Measurements from ENCODE around the gene FNBP1.

FNBP1 gene

DNA sequence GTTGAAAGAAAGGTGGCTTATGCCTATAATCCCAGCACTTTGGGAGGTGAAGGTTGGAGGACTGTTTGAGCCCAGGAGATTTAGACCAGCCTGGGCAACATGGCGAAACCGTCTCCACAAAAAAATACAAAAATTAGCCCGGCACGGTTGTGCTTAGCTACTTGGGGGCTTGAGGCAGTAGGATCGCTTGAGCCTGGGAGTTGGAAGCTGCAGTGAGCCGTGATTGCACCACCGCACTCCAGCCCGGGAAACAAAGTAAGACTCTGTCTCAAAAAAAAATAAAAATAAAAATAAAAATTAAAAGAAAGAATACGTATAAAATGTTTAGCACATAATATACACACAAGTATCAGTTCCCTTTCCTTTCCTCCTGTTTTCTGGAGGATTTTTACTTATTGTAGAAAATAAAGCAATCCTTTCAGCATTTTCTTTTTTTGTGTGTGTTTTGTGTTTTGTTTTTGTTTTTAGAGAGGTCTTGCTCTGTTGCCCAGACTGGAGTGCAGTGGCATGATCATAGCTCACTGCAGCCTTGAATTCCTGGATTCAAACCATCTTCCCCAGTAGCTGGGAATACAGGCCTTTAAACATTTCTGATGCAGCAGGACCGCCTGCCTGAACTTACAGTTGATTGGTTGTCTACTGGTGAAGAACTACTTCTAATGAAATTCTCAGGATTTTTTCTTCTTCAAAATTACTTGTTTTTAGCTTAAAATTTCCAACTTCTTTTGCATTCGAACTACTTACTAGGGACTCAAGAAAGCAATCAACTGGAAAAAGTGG lies 6.6 kb upstream of the FNBP1 start:
- Histone ChIP-seq H3K4me3 (replicated peaks; ENCODE audit: insufficient read depth, low read length) (no peak overlapping the region), H3K27ac (replicated peaks) (no peak overlapping the region), H3K27me3 (ENCODE audit: insufficient read depth, poor library complexity, severe bottlenecking) (no peaks in the 10 kb centered on the region)
- TF ChIP-seq SPI1 (IDR thresholded peaks at IDR 0.05; ENCODE audit: borderline replicate concordance, low read depth): no peak
- no peak for DNase-seq (ENCODE audit: low read depth in 1 of 2, low spot score in 1 of 2)

DNA sequence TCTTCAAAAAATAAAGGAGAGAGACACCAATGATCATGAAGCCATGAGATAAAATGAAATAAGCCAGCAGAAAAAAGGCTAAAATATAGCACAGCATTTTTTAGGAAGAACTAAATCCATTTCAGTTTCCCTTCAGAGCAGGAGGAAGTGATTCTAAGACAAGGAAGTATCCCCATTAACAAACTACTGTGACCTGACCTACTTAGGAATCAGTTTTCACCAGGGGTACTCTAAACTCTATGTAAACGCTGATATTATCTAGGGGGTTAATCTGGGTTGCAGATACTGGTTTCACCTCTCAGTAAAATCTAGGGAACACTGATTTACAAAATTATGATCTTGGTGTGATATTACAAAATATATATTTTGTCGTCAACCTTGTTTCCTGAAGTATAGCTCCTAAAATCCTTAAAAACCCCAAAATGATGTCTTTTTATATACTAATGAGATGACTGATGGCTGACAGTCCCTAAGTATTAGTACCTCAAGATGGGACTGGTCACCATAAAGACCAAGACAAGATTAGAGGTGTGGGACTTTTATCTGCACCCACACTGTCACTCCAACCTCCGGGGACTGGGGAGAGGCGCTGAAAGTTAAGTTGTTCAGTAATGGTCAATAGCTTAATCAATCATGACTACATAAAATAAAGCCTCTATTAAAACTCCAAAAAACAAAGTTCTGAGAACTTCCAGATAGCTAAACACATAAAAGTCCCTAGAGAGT lies 2.9 kb upstream of the FNBP1 start:
- no peak for DNase-seq (ENCODE audit: low read depth in 1 of 2, low spot score in 1 of 2)
- Histone ChIP-seq H3K4me3 (replicated peaks; ENCODE audit: insufficient read depth, low read length) (no peak overlapping the region), H3K27me3 (ENCODE audit: insufficient read depth, poor library complexity, severe bottlenecking) (no peaks in the 10 kb centered on the region), H3K27ac (replicated peaks) (peak overlapping the region; percentile 80)
- TF ChIP-seq SPI1 (IDR thresholded peaks at IDR 0.05; ENCODE audit: borderline replicate concordance, low read depth): 0 out of 2 replicates have a peak, but pooled peaks have one; percentile 25
- TF ChIP-seq GABPA (IDR thresholded peaks at IDR 0.05; ENCODE audit: low read depth): no peak

DNA sequence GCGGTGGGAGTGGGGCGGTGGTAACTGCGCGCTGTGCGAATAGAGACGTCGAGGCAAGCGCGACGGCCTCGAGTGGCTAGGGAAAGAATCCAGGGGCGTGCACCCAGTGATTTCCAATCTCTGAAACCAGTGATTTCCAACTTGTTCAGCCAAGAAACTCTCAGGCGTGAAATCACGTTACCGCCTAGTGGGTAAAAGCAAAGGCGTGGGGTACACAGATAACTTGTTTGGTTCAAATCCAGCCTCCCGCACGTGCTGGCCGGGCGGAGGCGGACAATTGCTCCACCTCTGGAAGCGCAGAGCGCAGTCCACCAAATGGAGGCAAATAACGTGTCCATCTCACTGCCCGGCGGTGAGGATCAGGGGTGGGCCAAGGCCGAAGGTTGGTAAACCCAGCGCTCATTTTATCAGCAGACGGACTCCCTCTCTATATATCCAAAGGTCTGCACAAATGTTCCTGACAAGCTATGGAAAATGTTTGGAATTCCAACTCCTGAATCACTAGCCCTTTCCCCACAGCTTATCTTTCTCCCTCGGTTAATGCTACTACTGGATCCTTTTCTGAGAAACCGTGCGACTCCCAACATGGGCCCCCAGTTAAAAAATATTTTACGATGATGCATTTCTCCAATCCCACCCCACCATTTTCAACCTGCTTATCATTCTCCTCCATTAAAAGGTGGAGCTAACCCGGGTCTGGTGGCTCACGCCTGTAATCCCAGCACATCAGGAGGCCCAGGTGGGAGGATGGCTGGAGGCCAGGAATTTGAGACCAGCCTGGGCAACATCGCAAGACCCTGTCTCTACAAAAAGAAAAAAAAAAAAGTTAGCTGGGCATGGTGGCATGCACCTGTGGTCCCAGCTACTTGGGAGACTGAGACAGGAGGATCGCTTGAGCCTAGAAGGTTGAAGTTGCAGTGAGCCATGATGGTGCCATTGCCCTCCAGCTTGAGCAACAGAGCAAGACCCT lies 950 bp upstream of the FNBP1 start:
- Histone ChIP-seq H3K27me3 (ENCODE audit: insufficient read depth, poor library complexity, severe bottlenecking) (no peaks in the 10 kb centered on the region), H3K27ac (replicated peaks) (peak overlapping the region; percentile 80), H3K4me3 (replicated peaks; ENCODE audit: insufficient read depth, low read length) (peak overlapping the region; percentile 90)
- no peak for DNase-seq (ENCODE audit: low read depth in 1 of 2, low spot score in 1 of 2)
- no peak for TF ChIP-seq SPI1 (IDR thresholded peaks at IDR 0.05; ENCODE audit: borderline replicate concordance, low read depth)
- no peak for TF ChIP-seq GABPA (IDR thresholded peaks at IDR 0.05; ENCODE audit: low read depth)
- TF ChIP-seq, protein P1, sequence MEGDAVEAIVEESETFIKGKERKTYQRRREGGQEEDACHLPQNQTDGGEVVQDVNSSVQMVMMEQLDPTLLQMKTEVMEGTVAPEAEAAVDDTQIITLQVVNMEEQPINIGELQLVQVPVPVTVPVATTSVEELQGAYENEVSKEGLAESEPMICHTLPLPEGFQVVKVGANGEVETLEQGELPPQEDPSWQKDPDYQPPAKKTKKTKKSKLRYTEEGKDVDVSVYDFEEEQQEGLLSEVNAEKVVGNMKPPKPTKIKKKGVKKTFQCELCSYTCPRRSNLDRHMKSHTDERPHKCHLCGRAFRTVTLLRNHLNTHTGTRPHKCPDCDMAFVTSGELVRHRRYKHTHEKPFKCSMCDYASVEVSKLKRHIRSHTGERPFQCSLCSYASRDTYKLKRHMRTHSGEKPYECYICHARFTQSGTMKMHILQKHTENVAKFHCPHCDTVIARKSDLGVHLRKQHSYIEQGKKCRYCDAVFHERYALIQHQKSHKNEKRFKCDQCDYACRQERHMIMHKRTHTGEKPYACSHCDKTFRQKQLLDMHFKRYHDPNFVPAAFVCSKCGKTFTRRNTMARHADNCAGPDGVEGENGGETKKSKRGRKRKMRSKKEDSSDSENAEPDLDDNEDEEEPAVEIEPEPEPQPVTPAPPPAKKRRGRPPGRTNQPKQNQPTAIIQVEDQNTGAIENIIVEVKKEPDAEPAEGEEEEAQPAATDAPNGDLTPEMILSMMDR (IDR thresholded peaks at IDR 0.05; ENCODE audit: insufficient read depth, low read length): no peak
- TF ChIP-seq POLR2AphosphoS5 (IDR thresholded peaks at IDR 0.05; ENCODE audit: low read depth): no peak
- TF ChIP-seq, protein P2, sequence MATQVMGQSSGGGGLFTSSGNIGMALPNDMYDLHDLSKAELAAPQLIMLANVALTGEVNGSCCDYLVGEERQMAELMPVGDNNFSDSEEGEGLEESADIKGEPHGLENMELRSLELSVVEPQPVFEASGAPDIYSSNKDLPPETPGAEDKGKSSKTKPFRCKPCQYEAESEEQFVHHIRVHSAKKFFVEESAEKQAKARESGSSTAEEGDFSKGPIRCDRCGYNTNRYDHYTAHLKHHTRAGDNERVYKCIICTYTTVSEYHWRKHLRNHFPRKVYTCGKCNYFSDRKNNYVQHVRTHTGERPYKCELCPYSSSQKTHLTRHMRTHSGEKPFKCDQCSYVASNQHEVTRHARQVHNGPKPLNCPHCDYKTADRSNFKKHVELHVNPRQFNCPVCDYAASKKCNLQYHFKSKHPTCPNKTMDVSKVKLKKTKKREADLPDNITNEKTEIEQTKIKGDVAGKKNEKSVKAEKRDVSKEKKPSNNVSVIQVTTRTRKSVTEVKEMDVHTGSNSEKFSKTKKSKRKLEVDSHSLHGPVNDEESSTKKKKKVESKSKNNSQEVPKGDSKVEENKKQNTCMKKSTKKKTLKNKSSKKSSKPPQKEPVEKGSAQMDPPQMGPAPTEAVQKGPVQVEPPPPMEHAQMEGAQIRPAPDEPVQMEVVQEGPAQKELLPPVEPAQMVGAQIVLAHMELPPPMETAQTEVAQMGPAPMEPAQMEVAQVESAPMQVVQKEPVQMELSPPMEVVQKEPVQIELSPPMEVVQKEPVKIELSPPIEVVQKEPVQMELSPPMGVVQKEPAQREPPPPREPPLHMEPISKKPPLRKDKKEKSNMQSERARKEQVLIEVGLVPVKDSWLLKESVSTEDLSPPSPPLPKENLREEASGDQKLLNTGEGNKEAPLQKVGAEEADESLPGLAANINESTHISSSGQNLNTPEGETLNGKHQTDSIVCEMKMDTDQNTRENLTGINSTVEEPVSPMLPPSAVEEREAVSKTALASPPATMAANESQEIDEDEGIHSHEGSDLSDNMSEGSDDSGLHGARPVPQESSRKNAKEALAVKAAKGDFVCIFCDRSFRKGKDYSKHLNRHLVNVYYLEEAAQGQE (IDR thresholded peaks at IDR 0.05; ENCODE audit: insufficient replicate concordance, low read depth): no peak

DNA sequence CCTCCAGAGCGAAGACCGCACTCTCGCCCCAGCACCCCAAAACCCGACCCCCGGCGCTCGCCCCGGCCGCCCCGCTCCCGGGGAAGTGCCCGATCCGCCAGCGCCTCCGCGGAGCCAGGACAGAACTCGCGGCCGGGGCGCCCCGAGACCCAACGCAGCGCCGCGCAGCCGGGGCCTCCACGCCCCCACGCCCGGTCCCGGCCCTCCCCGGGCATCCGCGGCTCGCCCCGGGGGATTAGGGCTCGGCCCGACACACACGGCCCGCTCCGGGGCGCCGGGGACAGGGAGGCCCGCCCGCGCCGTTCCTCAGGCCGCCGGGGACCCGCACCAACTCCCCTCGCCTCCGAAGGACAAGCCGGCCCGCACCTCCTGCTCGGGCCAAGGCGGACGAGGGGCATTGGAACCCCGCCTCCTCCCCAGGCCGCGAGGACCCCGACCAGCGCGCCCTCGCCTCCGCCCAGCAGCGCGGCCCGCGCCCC lies 544 bp downstream of the FNBP1 start:
- Histone ChIP-seq H3K27ac (replicated peaks) (peak overlapping the region; percentile 84), H3K4me3 (replicated peaks; ENCODE audit: insufficient read depth, low read length) (peak overlapping the region; percentile 90), H3K27me3 (ENCODE audit: insufficient read depth, poor library complexity, severe bottlenecking) (no peaks in the 10 kb centered on the region)
- TF ChIP-seq GABPA (IDR thresholded peaks at IDR 0.05; ENCODE audit: low read depth) (no peak), SPI1 (IDR thresholded peaks at IDR 0.05; ENCODE audit: borderline replicate concordance, low read depth) (no peak), POLR2AphosphoS5 (IDR thresholded peaks at IDR 0.05; ENCODE audit: low read depth) (no peak)
- TF ChIP-seq, protein P1 (IDR thresholded peaks at IDR 0.05; ENCODE audit: insufficient read depth, low read length): no peak
- TF ChIP-seq, protein P2 (IDR thresholded peaks at IDR 0.05; ENCODE audit: insufficient replicate concordance, low read depth): no peak
- no peak for DNase-seq (ENCODE audit: low read depth in 1 of 2, low spot score in 1 of 2)
